ENCODE data around the gene OGT. TPM values are rescaled to one million over a fixed set of nuclear protein-coding genes. Genes with fewer than 3 reads are reported as not detected.
"Not testable (repeated sequence)": the region's sequence is repeated elsewhere in the genome, so short reads cannot be mapped to it uniquely, and the experiment has no call there.

The OGT gene
- polyA plus RNA-seq, 3 donors from 2014 or later: 26.4 to 35.5 (median 28.7) TPM

GRCh38 chrX:71578253-71579135, 45.6 kb downstream of the OGT start, which contains the start of gene GCNA:
GCNA (plus strand) TSS chrX:71578437; CDS start chrX:71580822, 2,385 bp downstream.
- H3K27ac Mint-ChIP-seq: peak within 1 kb of the TSS in 5 of 6 donors; percentile 27 to 72 (median 55)

GRCh38 chrX:71579136-71579989, 46.5 kb downstream of the OGT start:
- peak; percentile 34 to 49 (median 49) for DNase-seq
- Mint-ChIP-seq H3K9me3 (no peaks in the 10 kb centered on the region), H3K27ac (peak overlapping the region; percentile 27 to 83 (median 72)), H3K27me3 (ENCODE audit: low read depth in 3 of 3) (peaks cover 2 to 16% (median 7%) of the 10 kb centered on the region in 3 donors), H3K4me1 (peaks cover 1 to 4% of the 10 kb centered on the region in 2 donors), H3K4me3 (no peak overlapping the region), H3K36me3 (peaks cover 0 to 12% (median 3%) of the 10 kb centered on the region in 3 donors)

More at GRCh38 chrX:71578253-71579135, 45.6 kb downstream of the OGT start, which contains the start of gene GCNA:
- H3K27me3 Mint-ChIP-seq (ENCODE audit: low read depth in 3 of 3): peaks cover 2 to 16% (median 7%) of the 10 kb centered on the region in 3 donors
- H3K9me3 Mint-ChIP-seq: no peaks in the 10 kb centered on the region
- H3K36me3 Mint-ChIP-seq: peaks cover under 1 to 14% (median 3%) of the 10 kb centered on the region in 3 donors
- H3K4me1 Mint-ChIP-seq: peaks cover 1 to 4% of the 10 kb centered on the region in 2 donors
- H3K4me3 Mint-ChIP-seq: no peak within 1 kb of the TSS
- peak in 2 of 3 donors; percentile 5 to 23 for DNase-seq

DNA sequence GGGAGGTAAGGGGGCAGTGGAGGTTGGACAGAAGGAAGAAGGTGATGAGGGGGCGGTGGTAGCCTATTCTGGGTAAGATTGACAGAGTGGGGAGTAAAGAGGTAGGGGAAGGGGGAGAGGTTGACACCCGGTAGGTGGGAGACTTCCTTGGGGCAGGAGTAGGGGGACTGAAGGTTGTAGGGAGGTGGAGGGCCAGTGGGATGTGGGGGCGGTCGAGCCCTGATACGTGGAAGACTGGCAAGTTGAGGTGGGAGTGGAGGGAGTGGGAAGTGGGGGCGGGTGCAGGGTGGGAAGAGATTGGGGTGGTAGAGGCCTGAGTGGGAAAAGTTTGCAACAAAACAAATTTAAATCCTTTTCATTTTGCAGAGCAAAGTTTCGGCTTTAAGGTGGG, 47.1 kb downstream of the OGT start:
- peak overlapping the region in 3 of 6 donors; percentile 27 to 83 (median 71) for H3K27ac Mint-ChIP-seq
- DNase-seq: no peak
- H3K4me1 Mint-ChIP-seq: peaks cover 0 to 1% of the 10 kb centered on the region in 2 donors
- peaks cover 2 to 14% (median 5%) of the 10 kb centered on the region in 3 donors for H3K27me3 Mint-ChIP-seq (ENCODE audit: low read depth in 3 of 3)
- H3K36me3 Mint-ChIP-seq: peaks cover 0 to 8% (median 3%) of the 10 kb centered on the region in 3 donors
- H3K9me3 Mint-ChIP-seq: no peaks in the 10 kb centered on the region
- H3K4me3 Mint-ChIP-seq: no peak overlapping the region

DNA sequence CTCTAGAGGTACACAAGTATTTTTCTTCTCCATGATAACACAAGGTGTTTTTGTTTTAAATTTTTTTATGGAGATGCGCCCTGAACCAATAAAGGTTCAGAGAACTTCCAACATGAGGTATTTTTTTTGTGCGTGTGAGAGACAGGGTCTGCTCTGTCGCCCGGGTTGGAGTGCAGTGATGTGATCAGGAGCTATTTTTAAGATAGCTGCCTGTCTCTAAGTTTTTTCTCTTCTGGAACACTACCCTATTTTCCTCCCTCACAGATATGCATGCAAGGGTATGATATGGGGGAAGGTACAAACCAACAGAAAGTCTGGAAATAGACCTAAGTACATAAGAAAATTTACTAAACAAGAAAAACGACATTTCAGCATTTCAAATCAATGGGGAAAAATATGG, 48.3 kb downstream of the OGT start:
- Mint-ChIP-seq H3K4me1 (peaks cover 1 to 2% of the 10 kb centered on the region in 2 donors), H3K27ac (peak overlapping the region in 3 of 6 donors; percentile 17 to 61 (median 55)), H3K9me3 (no peaks in the 10 kb centered on the region), H3K4me3 (no peak overlapping the region), H3K36me3 (peaks cover 0 to 6% (median 4%) of the 10 kb centered on the region in 3 donors), H3K27me3 (ENCODE audit: low read depth in 3 of 3) (peaks cover 2 to 12% (median 5%) of the 10 kb centered on the region in 3 donors)
- no peak for DNase-seq

DNA sequence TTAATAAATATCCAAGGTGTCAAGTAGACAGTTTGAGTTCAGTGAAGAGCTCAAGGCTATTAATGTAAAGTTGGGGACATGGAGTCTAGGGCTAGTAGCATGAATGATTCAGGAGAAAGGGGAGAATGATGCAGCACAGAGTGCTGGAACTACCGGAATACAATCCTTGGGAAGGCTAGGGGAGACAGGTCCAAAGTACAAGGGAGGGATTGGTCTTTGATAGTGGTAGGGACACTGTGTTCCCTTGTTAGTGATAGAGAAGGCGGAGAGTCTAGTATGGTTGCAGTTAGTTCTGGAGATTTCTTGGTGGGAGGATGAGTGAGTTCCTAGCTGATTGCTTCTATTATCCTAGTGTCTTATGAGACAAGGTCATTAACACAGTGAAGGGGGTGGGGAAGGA, 54.0 kb downstream of the OGT start:
- Mint-ChIP-seq H3K4me1 (peaks cover 0 to 4% of the 10 kb centered on the region in 2 donors), H3K36me3 (peaks cover 0 to 3% (median 0%) of the 10 kb centered on the region in 3 donors), H3K4me3 (no peak overlapping the region), H3K27me3 (ENCODE audit: low read depth in 3 of 3) (peaks cover 0 to 2% (median 0%) of the 10 kb centered on the region in 3 donors), H3K9me3 (no peaks in the 10 kb centered on the region), H3K27ac (peak overlapping the region in 4 of 6 donors; percentile 14 to 76 (median 21))
- DNase-seq: no peak

GRCh38 chrX:71593210-71593609, 60.3 kb downstream of the OGT start:
- H3K36me3 Mint-ChIP-seq; H3K4me3 Mint-ChIP-seq; H3K27me3 Mint-ChIP-seq (ENCODE audit: low read depth in 3 of 3); H3K9me3 Mint-ChIP-seq; H3K27ac Mint-ChIP-seq; DNase-seq: not testable (repeated sequence)
- peaks cover 8 to 13% of the 10 kb centered on the region in 2 donors for H3K4me1 Mint-ChIP-seq

- H3K27ac Mint-ChIP-seq: peak overlapping the region in 3 of 6 donors; percentile 60 to 78 (median 63)
- H3K4me1 Mint-ChIP-seq: peaks cover 8 to 29% of the 10 kb centered on the region in 2 donors
- H3K36me3 Mint-ChIP-seq: peaks cover 19 to 32% (median 23%) of the 10 kb centered on the region in 3 donors
- DNase-seq: no peak
- H3K4me3 Mint-ChIP-seq: no peak overlapping the region
- H3K27me3 Mint-ChIP-seq (ENCODE audit: low read depth in 3 of 3): peaks cover 0 to 6% (median 6%) of the 10 kb centered on the region in 3 donors
- no peaks in the 10 kb centered on the region for H3K9me3 Mint-ChIP-seq
Observed at GRCh38 chrX:71599965-71600364, 67.1 kb downstream of the OGT start.

DNA sequence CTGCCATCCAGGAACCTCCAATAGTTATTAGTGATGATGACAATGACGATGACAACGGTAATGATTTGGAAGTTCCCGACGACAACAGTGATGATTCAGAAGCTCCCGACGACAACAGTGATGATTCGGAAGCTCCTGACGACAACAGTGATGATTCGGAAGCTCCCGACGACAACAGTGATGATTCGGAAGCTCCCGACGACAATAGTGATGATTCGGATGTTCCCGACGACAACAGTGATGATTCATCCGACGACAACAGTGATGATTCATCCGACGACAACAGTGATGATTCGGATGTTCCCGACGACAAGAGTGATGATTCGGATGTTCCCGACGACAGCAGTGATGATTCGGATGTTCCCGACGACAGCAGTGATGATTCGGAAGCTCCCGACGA, 70.7 kb downstream of the OGT start:
- no peak for DNase-seq
- Mint-ChIP-seq H3K36me3 (peaks cover 24 to 52% (median 31%) of the 10 kb centered on the region in 3 donors), H3K27me3 (ENCODE audit: low read depth in 3 of 3) (peaks cover 0 to 2% (median 2%) of the 10 kb centered on the region in 3 donors), H3K4me3 (no peak overlapping the region), H3K4me1 (peaks cover 34 to 53% of the 10 kb centered on the region in 2 donors), H3K27ac (peak overlapping the region in 4 of 6 donors; percentile 49 to 81 (median 62)), H3K9me3 (no peaks in the 10 kb centered on the region)

GRCh38 chrX:71604141-71604540, 71.2 kb downstream of the OGT start:
- Mint-ChIP-seq H3K27me3 (ENCODE audit: low read depth in 3 of 3) (peaks cover 0 to 2% (median 2%) of the 10 kb centered on the region in 3 donors), H3K27ac (peak overlapping the region; percentile 17 to 77 (median 56))

GRCh38 chrX:71604796-71605568, 72.1 kb downstream of the OGT start:
- Mint-ChIP-seq H3K27ac (peak overlapping the region; percentile 12 to 98 (median 78)), H3K9me3 (no peaks in the 10 kb centered on the region), H3K4me1 (peaks cover 45 to 64% of the 10 kb centered on the region in 2 donors), H3K27me3 (ENCODE audit: low read depth in 3 of 3) (peaks cover 0 to 2% (median 2%) of the 10 kb centered on the region in 3 donors), H3K4me3 (no peak overlapping the region), H3K36me3 (peaks cover 22 to 60% (median 38%) of the 10 kb centered on the region in 3 donors)
- DNase-seq: no peak

More at GRCh38 chrX:71604141-71604540, 71.2 kb downstream of the OGT start:
- H3K36me3 Mint-ChIP-seq: peaks cover 24 to 56% (median 36%) of the 10 kb centered on the region in 3 donors
- H3K9me3 Mint-ChIP-seq: no peaks in the 10 kb centered on the region
- no peak overlapping the region for H3K4me3 Mint-ChIP-seq
- DNase-seq: no peak
- H3K4me1 Mint-ChIP-seq: peaks cover 39 to 58% of the 10 kb centered on the region in 2 donors

- Mint-ChIP-seq H3K27ac (peak overlapping the region; percentile 89 to 98 (median 93)), H3K27me3 (ENCODE audit: low read depth in 3 of 3) (peaks cover 0 to 5% (median 5%) of the 10 kb centered on the region in 3 donors), H3K4me3 (peak overlapping the region; percentile 53 to 75 (median 67)), H3K36me3 (peaks cover 29 to 68% (median 47%) of the 10 kb centered on the region in 3 donors), H3K4me1 (peaks cover 51 to 76% of the 10 kb centered on the region in 2 donors), H3K9me3 (no peaks in the 10 kb centered on the region)
- DNase-seq: peak; percentile 76 to 80 (median 80)
Observed at GRCh38 chrX:71606536-71607216, 73.8 kb downstream of the OGT start.

- H3K36me3 Mint-ChIP-seq: peaks cover 29 to 67% (median 48%) of the 10 kb centered on the region in 3 donors
Observed at GRCh38 chrX:71607488-71607887, 74.6 kb downstream of the OGT start.

More at GRCh38 chrX:71607488-71607887, 74.6 kb downstream of the OGT start:
- peaks cover 51 to 76% of the 10 kb centered on the region in 2 donors for H3K4me1 Mint-ChIP-seq
- H3K27me3 Mint-ChIP-seq (ENCODE audit: low read depth in 3 of 3): peaks cover 0 to 5% (median 5%) of the 10 kb centered on the region in 3 donors
- peak overlapping the region; percentile 10 to 75 (median 67) for H3K4me3 Mint-ChIP-seq
- H3K9me3 Mint-ChIP-seq: no peaks in the 10 kb centered on the region
- no peak for DNase-seq
- peak overlapping the region; percentile 89 to 98 (median 93) for H3K27ac Mint-ChIP-seq

Data from immature natural killer cell (primary cell).